ENCODE measurements around the gene PERM1.
A peak's percentile ranks its signal among the peaks of the same experiment; 100 is the strongest.
"Not testable (repeated sequence)": the region's sequence is repeated elsewhere in the genome, so short reads cannot be mapped to it uniquely, and the experiment has no call there.

PERM1 gene

DNA sequence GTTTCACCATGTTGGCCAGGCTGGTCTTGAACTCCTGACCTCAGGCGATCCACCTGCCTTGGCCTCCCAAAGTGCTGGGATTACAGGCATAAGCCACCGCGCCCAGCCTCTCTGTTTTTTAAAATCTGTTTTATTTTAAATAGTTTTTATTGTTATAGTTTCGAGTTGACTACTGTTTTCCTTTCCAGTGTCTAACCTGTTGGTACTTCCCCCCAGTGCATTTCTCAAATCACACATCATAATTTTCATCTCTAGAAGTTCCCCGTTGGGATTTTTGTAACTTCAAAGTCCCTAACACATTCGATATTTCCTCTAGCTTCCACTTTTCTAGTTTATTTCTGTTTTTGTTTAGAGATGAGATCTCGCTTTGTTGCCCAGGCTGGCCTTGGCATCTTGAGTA, 10.5 kb upstream of the PERM1 start:
- TF ChIP-seq, protein P1, sequence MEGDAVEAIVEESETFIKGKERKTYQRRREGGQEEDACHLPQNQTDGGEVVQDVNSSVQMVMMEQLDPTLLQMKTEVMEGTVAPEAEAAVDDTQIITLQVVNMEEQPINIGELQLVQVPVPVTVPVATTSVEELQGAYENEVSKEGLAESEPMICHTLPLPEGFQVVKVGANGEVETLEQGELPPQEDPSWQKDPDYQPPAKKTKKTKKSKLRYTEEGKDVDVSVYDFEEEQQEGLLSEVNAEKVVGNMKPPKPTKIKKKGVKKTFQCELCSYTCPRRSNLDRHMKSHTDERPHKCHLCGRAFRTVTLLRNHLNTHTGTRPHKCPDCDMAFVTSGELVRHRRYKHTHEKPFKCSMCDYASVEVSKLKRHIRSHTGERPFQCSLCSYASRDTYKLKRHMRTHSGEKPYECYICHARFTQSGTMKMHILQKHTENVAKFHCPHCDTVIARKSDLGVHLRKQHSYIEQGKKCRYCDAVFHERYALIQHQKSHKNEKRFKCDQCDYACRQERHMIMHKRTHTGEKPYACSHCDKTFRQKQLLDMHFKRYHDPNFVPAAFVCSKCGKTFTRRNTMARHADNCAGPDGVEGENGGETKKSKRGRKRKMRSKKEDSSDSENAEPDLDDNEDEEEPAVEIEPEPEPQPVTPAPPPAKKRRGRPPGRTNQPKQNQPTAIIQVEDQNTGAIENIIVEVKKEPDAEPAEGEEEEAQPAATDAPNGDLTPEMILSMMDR (IDR thresholded peaks at IDR 0.05; ENCODE audit: extremely low read depth, missing control alignments), result no peak
- no peak for DNase-seq (ENCODE audit: low spot score)

- no peak for DNase-seq (ENCODE audit: low spot score)
- TF ChIP-seq, protein P1 (IDR thresholded peaks at IDR 0.05; ENCODE audit: extremely low read depth, missing control alignments), result no peak
Measured at GRCh38 chr1:991895-992294, 10.0 kb upstream of the PERM1 start.

- DNase-seq (ENCODE audit: low spot score), result not testable (repeated sequence)
Measured at GRCh38 chr1:991275-991674, 9.4 kb upstream of the PERM1 start.

DNA sequence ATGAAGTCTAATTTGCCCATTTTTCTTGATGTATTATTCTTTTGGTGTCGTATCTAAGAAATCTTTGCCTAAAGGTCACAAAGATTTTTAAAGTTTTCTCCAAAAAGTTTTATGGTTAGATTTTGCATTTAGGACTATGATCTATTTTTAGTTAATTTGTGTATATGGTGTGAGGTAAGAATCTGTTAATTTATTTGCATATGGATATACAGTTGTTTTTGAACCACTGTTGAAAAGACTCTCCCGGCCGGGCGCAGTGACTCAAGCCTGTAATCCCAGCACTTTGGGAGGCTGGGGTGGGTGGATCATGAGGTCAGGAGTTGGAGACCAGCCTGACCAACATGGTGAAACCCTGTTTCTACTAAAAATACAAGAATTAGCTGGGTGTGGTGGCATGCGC, 6.2 kb upstream of the PERM1 start:
- DNase-seq (ENCODE audit: low spot score), result not testable (repeated sequence)

DNA sequence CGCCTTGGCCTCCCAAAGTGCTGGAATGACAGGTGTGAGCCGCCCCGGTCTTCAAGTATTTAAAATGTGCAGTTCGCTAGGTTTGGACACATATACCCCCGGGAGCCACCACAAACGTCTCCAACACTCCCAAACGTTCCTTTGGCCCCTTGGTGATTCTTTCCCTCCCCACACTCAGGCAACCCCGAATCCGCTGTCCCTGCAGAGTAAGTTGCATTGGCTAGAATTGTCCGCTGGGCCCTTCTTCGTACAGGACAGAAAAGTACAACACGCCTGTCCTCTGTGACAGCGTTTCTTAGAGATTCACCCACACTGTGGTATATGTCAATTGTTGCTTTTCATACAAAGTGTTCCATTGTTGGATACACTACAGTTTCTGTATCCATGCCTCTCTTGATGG, 3.2 kb upstream of the PERM1 start:
- DNase-seq (ENCODE audit: low spot score), result no peak
- TF ChIP-seq, protein P1 (IDR thresholded peaks at IDR 0.05; ENCODE audit: extremely low read depth, missing control alignments), result no peak

- TF ChIP-seq, protein P1 (IDR thresholded peaks at IDR 0.05; ENCODE audit: extremely low read depth, missing control alignments), result no peak
- DNase-seq (ENCODE audit: low spot score), result no peak
Measured at GRCh38 chr1:984476-984814, 2.6 kb upstream of the PERM1 start.

GRCh38 chr1:983798-984475, 2.0 kb upstream of the PERM1 start:
- TF ChIP-seq, protein P1 (IDR thresholded peaks at IDR 0.05; ENCODE audit: extremely low read depth, missing control alignments), result peak; percentile 66
- DNase-seq (ENCODE audit: low spot score), result peak; percentile 86

DNA sequence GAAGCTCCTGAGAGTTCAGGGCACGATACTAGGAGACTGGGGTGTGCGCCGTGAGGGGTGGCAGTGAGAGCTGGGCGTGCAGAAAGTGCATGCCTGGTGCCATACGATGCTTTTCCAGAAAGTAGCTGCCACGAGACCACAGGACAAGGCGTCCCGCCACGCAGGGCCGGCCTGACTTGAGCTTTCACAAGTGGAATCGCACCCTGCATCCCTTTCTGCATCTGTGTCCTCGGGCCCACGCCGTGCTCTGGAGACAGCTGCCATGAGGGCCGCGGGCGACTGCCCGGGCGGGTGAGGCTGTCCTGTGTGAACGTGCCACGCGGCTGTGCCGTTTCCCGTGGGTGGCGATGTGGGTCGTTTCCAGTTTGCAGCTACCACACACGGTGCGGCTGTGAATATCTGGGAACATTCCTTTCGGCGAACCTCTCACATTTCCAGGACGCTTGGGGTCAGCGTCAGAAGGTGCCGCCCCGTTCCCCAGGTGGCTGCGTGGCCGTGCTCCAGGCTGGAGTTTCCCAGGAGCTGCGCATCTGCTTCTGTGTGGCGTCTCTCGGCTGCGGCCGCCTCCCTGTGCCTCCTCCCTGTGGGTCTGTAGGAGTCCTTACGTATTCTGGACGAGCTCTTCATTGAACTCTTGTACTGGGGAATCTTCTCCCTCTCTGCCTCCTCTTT, 1.0 kb upstream of the PERM1 start:
- TF ChIP-seq, protein P1 (IDR thresholded peaks at IDR 0.05; ENCODE audit: extremely low read depth, missing control alignments), result no peak
- no peak for DNase-seq (ENCODE audit: low spot score)
